PC-3 (cell line): ENCODE data around the gene NLGN4X. TPM values are rescaled to one million over a fixed set of nuclear protein-coding genes. Genes with fewer than 3 reads are reported as not detected.

Source experiments
- ATAC-seq: fragments of 200-7000 bp; cut with Tn5 transposase; 2 replicates; pipeline ENCODE4 v1.9.1; 2020; ENCODE audit warnings: mild to moderate bottlenecking, moderate library complexity
- BruUV-seq: library from RNA; stranded (reverse); fragments of 400-500 nt; replicated peaks from 2 replicates; lab custom pipeline; 2021; lab: Mats Ljungman, UMichigan
- CTCF ChIA-PET: fragments of 300-600 bp; sonication (Branson Sonifier 250); formaldehyde crosslinking; loops from one replicate; lab custom pipeline; 2022; ENCODE audit warnings: antibody characterized with exemption; lab: Charles Lee
- POLR2A ChIA-PET: fragments of 300-600 bp; sonication (Branson Sonifier 250); formaldehyde crosslinking; loops from one replicate; lab custom pipeline; 2022; ENCODE audit warnings: antibody characterized with exemption; ENCODE audit not compliant: unreplicated experiment; lab: Charles Lee
- DNase-seq: peaks from one replicate; pipeline ENCODE4 v3.0.0-alpha.2; 2015
- H2AFZ ChIP-seq: fragments of 300-600 bp; sonication (generic); 2 replicates; pipeline ENCODE4 v1.6.0; 2016; ENCODE audit warnings: antibody characterized with exemption, low read length
- H3F3A ChIP-seq: fragments of 300-600 bp; sonication (generic); one replicate; pipeline ENCODE4 v1.6.0; 2017; ENCODE audit warnings: antibody characterized with exemption, low read length, control low read depth, mild to moderate bottlenecking; ENCODE audit not compliant: unreplicated experiment
- H3K27ac ChIP-seq: fragments of 300-600 bp; sonication (generic); 2 replicates; pipeline ENCODE4 v1.5.1; 2016; ENCODE audit warnings: mild to moderate bottlenecking, low read length
- H3K27me3 ChIP-seq: fragments of 300-600 bp; sonication (generic); 2 replicates; pipeline ENCODE4 v1.6.1; 2016; ENCODE audit warnings: low read length, mixed read lengths
- H3K36me3 ChIP-seq: fragments of 300-600 bp; sonication (generic); 2 replicates; pipeline ENCODE4 v1.6.1; 2016; ENCODE audit warnings: low read depth, mixed run types, low read length, mixed read lengths
- H3K4me1 ChIP-seq: fragments of 300-600 bp; sonication (generic); 2 replicates; pipeline ENCODE4 v1.5.1; 2016; ENCODE audit warnings: low read length; ENCODE audit not compliant: insufficient read depth
- H3K4me2 ChIP-seq: fragments of 300-600 bp; sonication (generic); 2 replicates; pipeline ENCODE4 v1.6.0; 2016; ENCODE audit warnings: low read length
- H3K4me3 ChIP-seq: fragments of 300-600 bp; sonication (generic); 2 replicates; pipeline ENCODE4 v1.5.1; 2016; ENCODE audit warnings: mild to moderate bottlenecking, low read length, mixed read lengths
- H3K79me2 ChIP-seq: fragments of 300-600 bp; sonication (generic); 2 replicates; pipeline ENCODE4 v1.6.1; 2017; ENCODE audit warnings: low read length, mixed read lengths
- H3K9ac ChIP-seq: fragments of 300-600 bp; sonication (generic); 2 replicates; pipeline ENCODE4 v1.6.0; 2016; ENCODE audit warnings: mild to moderate bottlenecking, low read length
- H3K9me2 ChIP-seq: fragments of 300-600 bp; sonication (generic); replicated peaks from 2 replicates; pipeline ENCODE4 v1.6.1; 2016; ENCODE audit warnings: mixed run types, low read length, mixed read lengths
- H3K9me3 ChIP-seq: fragments of 300-600 bp; sonication (generic); 2 replicates; pipeline ENCODE4 v1.6.1; 2016; ENCODE audit warnings: low read length, mixed read lengths
- H4K20me1 ChIP-seq: fragments of 300-600 bp; sonication (generic); 2 replicates; pipeline ENCODE4 v1.6.1; 2016; ENCODE audit warnings: low read length, mixed read lengths
- CTCF ChIP-seq: fragments of 300-600 bp; sonication (generic); conservative IDR thresholded peaks from 2 replicates; pipeline ENCODE4 v1.5.1; 2017; ENCODE audit warnings: antibody characterized with exemption, low read depth, mild to moderate bottlenecking, low read length
- EZH2 ChIP-seq: fragments of 300-600 bp; sonication (generic); IDR thresholded peaks from one replicate; pipeline ENCODE4 v1.6.1; 2017; ENCODE audit warnings: antibody characterized with exemption, mild to moderate bottlenecking, low read length; ENCODE audit not compliant: unreplicated experiment
- EZH2phosphoT487 ChIP-seq: fragments of 300-600 bp; sonication (generic); IDR thresholded peaks from 2 replicates; pipeline ENCODE4 v1.6.1; 2018; ENCODE audit warnings: mild to moderate bottlenecking, antibody characterized with exemption, low read length, borderline replicate concordance
- intact Hi-C: fragments of 100-400 bp; cut with micrococcal nuclease; formaldehyde crosslinking; loops from 2 replicates; pipeline ENCODE4 v1.9.0; 2023
- total RNA-seq: library from RNA; depleted of rRNA; stranded (reverse); fragments of >200 nt; gene quantifications from 2 replicates; pipeline ENCODE4 v1.2.3, GENCODE V29; 2014

The NLGN4X gene
- total RNA-seq, 1 experiment from 2014 or later: not detected

GRCh38 chrX:5898463-5898862 lies 330.2 kb downstream of the NLGN4X start:
- no peaks in the 10 kb centered on the region for H3K9me3 ChIP-seq
- DNase-seq: peak; percentile 5
- POLR2A ChIA-PET: no interaction called here

GRCh38 chrX:5891378-5891777 lies 337.3 kb downstream of the NLGN4X start:
- TF ChIP-seq EZH2phosphoT487 (no peak), CTCF (no peak), EZH2 (no peak)
- Histone ChIP-seq H3K9me3 (no peaks in the 10 kb centered on the region), H3K27ac (no peak overlapping the region), H4K20me1 (no peaks in the 10 kb centered on the region), H3K4me3 (no peak overlapping the region), H3K9ac (no peak overlapping the region), H3K4me1 (no peaks in the 10 kb centered on the region), H3K79me2 (no peaks in the 10 kb centered on the region), H3K36me3 (no peaks in the 10 kb centered on the region), H3F3A (no peaks in the 10 kb centered on the region), H2AFZ (no peak overlapping the region), H3K27me3 (no peaks in the 10 kb centered on the region), H3K9me2 (no peaks in the 10 kb centered on the region), H3K4me2 (no peak overlapping the region)
- POLR2A ChIA-PET: no interaction called here
- ATAC-seq (no peak), DNase-seq (no peak)
- intact Hi-C loops: no loop called here
- CTCF ChIA-PET: no interaction called here
- BruUV-seq: no TSS peak

More at GRCh38 chrX:5898463-5898862, 330.2 kb downstream of the NLGN4X start:
- Histone ChIP-seq H3K36me3 (no peaks in the 10 kb centered on the region), H3K9ac (no peak overlapping the region), H3K79me2 (no peaks in the 10 kb centered on the region), H3K4me1 (no peaks in the 10 kb centered on the region), H2AFZ (no peak overlapping the region), H4K20me1 (no peaks in the 10 kb centered on the region), H3K27me3 (no peaks in the 10 kb centered on the region), H3F3A (no peaks in the 10 kb centered on the region), H3K4me3 (no peak overlapping the region), H3K27ac (no peak overlapping the region), H3K9me2 (no peaks in the 10 kb centered on the region), H3K4me2 (no peak overlapping the region)
- ATAC-seq: no peak
- intact Hi-C loops: no loop called here
- no TSS peak for BruUV-seq
- TF ChIP-seq EZH2phosphoT487 (no peak), CTCF (no peak), EZH2 (no peak)
- CTCF ChIA-PET: no interaction called here

GRCh38 chrX:5876984-5877596 lies 351.6 kb downstream of the NLGN4X start:
- H3K27ac ChIP-seq: no peak overlapping the region
- no peak overlapping the region for H3K4me3 ChIP-seq
- H3K79me2 ChIP-seq: no peaks in the 10 kb centered on the region
- ATAC-seq: no peak; the same call in 1 of the 2 replicates
- no peaks in the 10 kb centered on the region for H3K9me3 ChIP-seq
- no peak overlapping the region for H3K4me2 ChIP-seq
- intact Hi-C loops: loop anchor here (5.0 kb wide), 1 partner anchor 1915 kb away; no protein-coding TSS in a partner anchor
- H2AFZ ChIP-seq: no peak overlapping the region
- H3K36me3 ChIP-seq: no peaks in the 10 kb centered on the region
- ChIA-PET CTCF (no interaction called here), POLR2A (no interaction called here)
- no peaks in the 10 kb centered on the region for H4K20me1 ChIP-seq
- DNase-seq: peak; percentile 47
- TF ChIP-seq EZH2: no peak
- TF ChIP-seq CTCF: peak; percentile 68
- no peak for TF ChIP-seq EZH2phosphoT487
- BruUV-seq: no TSS peak
- H3K9me2 ChIP-seq: no peaks in the 10 kb centered on the region
- no peaks in the 10 kb centered on the region for H3K4me1 ChIP-seq
- no peaks in the 10 kb centered on the region for H3F3A ChIP-seq
- H3K27me3 ChIP-seq: peaks cover 20% of the 10 kb centered on the region
- H3K9ac ChIP-seq: no peak overlapping the region
